ENCODE results near the gene ZNF765. TPM values are rescaled to one million over a fixed set of nuclear protein-coding genes. Genes with fewer than 3 reads are reported as not detected.
A peak's percentile ranks its signal among the peaks of the same experiment; 100 is the strongest.
"Not testable (repeated sequence)": the region's sequence is repeated elsewhere in the genome, so short reads cannot be mapped to it uniquely, and the experiment has no call there.

The ZNF765 gene
- 6.8 and 13.7 TPM in 2 replicates for total RNA-seq (2014; rRNA removed; shearing (Covaris generic))

DNA sequence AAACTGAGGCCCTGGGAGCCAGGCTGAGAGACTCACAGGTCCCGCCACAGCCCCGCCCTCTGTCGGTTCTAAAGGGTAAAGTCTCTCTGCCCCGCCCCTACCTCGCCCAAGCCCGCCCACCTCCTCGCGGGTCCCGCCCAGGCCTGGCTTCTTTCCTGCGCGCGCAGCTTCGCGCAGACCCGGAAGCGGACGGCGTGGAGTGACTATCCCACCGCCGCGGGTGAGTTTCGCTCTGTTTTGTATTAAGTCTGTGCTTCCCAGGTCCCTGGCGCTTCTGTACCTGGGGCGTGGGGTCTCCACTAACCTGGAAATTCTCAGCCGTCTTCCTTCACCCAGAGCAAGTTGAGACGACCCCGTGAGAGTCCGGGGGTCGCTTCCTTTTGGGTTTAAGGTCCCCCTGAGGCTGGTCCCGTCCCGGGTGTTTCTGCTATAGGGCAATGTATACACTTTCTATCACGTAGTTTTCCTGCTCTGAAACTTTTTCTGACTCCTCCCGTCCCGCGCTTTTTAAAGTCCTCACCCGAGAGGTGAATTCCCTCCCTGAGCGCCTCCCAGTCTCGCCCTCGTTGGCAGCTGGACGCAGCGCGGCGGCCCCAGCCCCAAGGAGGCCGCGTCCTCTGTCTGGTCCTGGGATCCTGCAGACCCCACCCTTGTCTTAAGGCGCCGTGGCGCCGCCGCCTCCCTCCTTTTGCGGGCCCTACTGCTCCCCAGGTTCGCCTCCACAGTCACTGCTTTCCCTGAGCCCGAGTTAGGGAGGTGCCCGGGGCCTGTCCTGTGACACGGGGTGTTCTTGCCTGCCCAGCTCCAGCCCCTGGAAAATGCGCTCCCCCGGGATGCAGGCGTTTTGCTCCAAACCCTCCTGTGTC is at the start of gene ZNF765:
Gene ZNF765 (plus strand): TSS at position 176 of the 866 bp plus-strand sequence. CDS start 2,867 bp downstream, outside the sequence.
- Histone ChIP-seq H3K4me3 (peak within 1 kb of the TSS; percentile 56), H3K27me3 (replicated peaks) (no peaks in the 10 kb centered on the region), H3K36me3 (peaks cover 11% of the 10 kb centered on the region), H3K4me1 (replicated peaks) (peaks cover 11% of the 10 kb centered on the region), H3K9me3 (replicated peaks) (no peaks in the 10 kb centered on the region; the same call in 1 of the 2 replicates), H3K27ac (peak within 1 kb of the TSS; percentile 40)
- peak; percentile 84 to 94 for DNase-seq (ENCODE audit: low read depth in 1 of 2, low spot score in 2 of 2)

- H3K36me3 ChIP-seq: peaks cover 42% of the 10 kb centered on the region
- DNase-seq (ENCODE audit: low read depth in 1 of 2, low spot score in 2 of 2): no peak
- no peak overlapping the region for H3K4me3 ChIP-seq
- no peaks in the 10 kb centered on the region for H3K27me3 ChIP-seq (replicated peaks)
- H3K27ac ChIP-seq: no peak overlapping the region
- no peaks in the 10 kb centered on the region for H3K4me1 ChIP-seq (replicated peaks)
- H3K9me3 ChIP-seq (replicated peaks): peaks cover 11% of the 10 kb centered on the region; the same call in 1 of the 2 replicates
These were observed 39.2 kb upstream of the ZNF765 start for GRCh38 chr19:53355739-53356138.

DNA sequence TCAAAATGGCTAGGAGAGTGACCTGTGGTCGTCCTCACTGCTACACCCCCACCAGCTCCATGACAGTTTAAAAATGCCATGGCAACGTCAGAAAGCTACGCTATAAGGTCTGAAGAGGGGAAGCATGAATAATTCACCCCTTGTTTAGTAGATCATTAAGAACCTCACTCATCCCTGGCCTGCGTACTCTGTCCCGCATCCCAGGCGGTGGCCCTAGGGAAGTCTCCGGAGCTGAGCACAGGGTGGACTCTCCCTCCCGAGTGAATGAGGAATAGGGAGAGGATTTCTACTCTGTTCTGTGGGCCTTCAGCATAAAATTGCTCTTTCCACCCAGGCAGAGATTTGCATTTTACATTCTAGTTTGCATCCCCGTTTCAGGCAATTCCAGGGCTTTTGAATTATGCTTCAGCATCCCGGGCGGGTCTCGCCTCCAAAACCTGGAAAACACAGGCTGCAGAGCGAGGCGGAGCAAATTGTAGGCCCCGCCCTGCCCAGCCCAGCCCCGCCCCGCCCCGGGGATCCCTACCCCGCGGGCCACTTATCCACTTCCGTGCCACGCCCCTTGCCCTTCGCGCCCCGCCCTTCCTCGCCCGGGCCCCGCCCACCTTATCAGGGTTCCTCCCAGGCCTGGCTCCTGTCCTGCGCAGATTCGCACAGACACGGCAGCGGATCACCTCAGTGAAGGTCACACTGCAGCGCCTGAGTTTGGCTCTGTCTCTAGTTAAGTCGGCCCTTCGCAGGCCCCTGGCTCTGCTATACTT is 36.9 kb upstream of the ZNF765 start:
- no peak for DNase-seq (ENCODE audit: low read depth in 1 of 2, low spot score in 2 of 2)
- Histone ChIP-seq H3K4me3 (no peak overlapping the region), H3K9me3 (replicated peaks) (peaks cover 11% of the 10 kb centered on the region; the same call in 1 of the 2 replicates), H3K36me3 (peaks cover 19% of the 10 kb centered on the region), H3K27me3 (replicated peaks) (no peaks in the 10 kb centered on the region), H3K27ac (no peak overlapping the region), H3K4me1 (replicated peaks) (no peaks in the 10 kb centered on the region)

GRCh38 chr19:53360056-53360455 is 34.9 kb upstream of the ZNF765 start:
- not testable (repeated sequence) for H3K4me1 ChIP-seq (replicated peaks); H3K27ac ChIP-seq; DNase-seq (ENCODE audit: low read depth in 1 of 2, low spot score in 2 of 2); H3K9me3 ChIP-seq (replicated peaks); H3K4me3 ChIP-seq; H3K36me3 ChIP-seq; H3K27me3 ChIP-seq (replicated peaks)

GRCh38 chr19:53365134-53365898 is 29.6 kb upstream of the ZNF765 start, which contains the start of gene ZNF525:
ZNF525 (plus strand) TSS chr19:53365705; CDS start chr19:53372282, 6,577 bp downstream.
- peaks cover 3% of the 10 kb centered on the region; the same call in 1 of the 2 replicates for H3K4me1 ChIP-seq (replicated peaks)
- peak within 1 kb of the TSS; percentile 49 for H3K4me3 ChIP-seq
- H3K36me3 ChIP-seq: no peaks in the 10 kb centered on the region
- H3K27ac ChIP-seq: no peak within 1 kb of the TSS
- H3K9me3 ChIP-seq (replicated peaks): no peaks in the 10 kb centered on the region
- peak; percentile 21 to 81 for DNase-seq (ENCODE audit: low read depth in 1 of 2, low spot score in 2 of 2)
- no peaks in the 10 kb centered on the region for H3K27me3 ChIP-seq (replicated peaks)

DNA sequence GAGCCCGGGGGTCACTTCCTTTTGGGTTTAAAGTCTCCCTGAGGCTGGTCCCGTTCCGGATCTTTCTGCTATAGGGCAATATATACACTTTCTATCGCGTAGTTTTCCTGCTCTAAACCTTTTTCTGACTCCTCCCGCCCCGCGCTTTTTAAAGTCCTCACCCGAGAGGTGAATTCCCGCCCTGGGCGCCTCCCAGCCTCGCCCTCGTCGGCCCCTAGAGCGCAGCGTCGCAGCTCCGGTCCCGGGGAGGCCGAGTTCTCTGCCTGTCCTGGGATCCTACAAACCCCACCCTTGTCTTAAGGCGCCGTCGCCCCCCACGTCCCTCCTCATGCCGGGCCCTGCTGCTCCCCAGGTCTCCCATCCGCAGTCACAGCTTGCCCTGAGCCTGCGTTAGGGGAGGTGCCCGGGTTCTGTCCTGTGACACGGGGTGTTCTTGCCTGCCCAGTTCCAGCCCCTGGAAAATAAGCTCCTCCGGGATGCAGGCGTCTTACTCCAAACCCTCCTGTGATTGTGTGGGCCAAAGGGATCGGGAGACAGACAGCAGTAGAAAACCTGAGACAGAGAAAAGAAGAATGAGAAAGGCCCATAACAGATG is 29.0 kb upstream of the ZNF765 start:
- H3K4me1 ChIP-seq (replicated peaks): peaks cover 3% of the 10 kb centered on the region; the same call in 1 of the 2 replicates
- H3K4me3 ChIP-seq: peak overlapping the region; percentile 49
- no peaks in the 10 kb centered on the region for H3K36me3 ChIP-seq
- DNase-seq (ENCODE audit: low read depth in 1 of 2, low spot score in 2 of 2): peak; percentile 49 to 57
- no peak overlapping the region for H3K27ac ChIP-seq
- no peaks in the 10 kb centered on the region for H3K9me3 ChIP-seq (replicated peaks)
- H3K27me3 ChIP-seq (replicated peaks): no peaks in the 10 kb centered on the region

DNA sequence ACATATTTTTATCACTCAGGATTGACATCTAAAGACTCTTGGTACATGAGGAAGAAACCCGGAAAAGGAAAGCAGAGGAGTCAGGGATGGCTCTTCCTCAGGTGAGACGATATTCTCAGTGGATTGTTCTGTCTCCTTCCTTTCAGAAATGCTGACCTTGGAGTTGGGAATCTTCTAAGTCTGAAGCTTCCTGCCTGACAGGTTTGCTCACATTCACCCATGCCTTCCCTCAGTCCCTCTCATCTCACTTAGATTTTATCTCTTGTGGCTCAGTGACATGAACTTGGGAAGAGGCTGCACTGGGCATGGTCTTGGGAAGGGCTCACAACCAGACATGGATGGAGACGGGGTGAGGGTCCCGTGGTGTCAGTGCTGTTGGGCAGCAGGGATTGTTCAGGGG is 22.8 kb upstream of the ZNF765 start:
- H3K27ac ChIP-seq: no peak overlapping the region
- no peaks in the 10 kb centered on the region; the same call in 1 of the 2 replicates for H3K9me3 ChIP-seq (replicated peaks)
- no peaks in the 10 kb centered on the region for H3K4me1 ChIP-seq (replicated peaks)
- no peak for DNase-seq (ENCODE audit: low read depth in 1 of 2, low spot score in 2 of 2)
- H3K27me3 ChIP-seq (replicated peaks): no peaks in the 10 kb centered on the region
- H3K4me3 ChIP-seq: no peak overlapping the region
- no peaks in the 10 kb centered on the region for H3K36me3 ChIP-seq

DNA sequence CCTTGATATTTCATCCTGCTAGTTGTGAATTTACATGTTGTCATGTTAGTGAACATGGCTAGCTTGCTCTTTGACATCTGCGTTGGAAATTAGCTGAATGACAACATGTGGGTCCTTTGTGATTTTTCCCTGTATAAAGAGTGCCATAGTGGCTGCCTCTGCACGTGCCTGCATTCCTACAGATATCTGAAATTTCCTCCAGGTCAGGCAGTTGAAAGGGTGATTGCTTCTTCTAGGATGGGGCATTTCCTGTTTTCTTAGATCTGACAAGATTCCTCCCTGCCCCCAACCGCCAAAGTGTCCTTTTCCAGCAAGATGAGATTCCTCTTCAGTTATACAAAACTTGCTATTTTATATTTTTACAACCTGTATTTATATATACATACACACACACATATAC is 20.7 kb upstream of the ZNF765 start:
- H3K4me1 ChIP-seq (replicated peaks): no peaks in the 10 kb centered on the region
- DNase-seq (ENCODE audit: low read depth in 1 of 2, low spot score in 2 of 2): no peak
- H3K4me3 ChIP-seq: no peak overlapping the region
- peaks cover 4% of the 10 kb centered on the region; the same call in 1 of the 2 replicates for H3K36me3 ChIP-seq
- no peaks in the 10 kb centered on the region; the same call in 1 of the 2 replicates for H3K9me3 ChIP-seq (replicated peaks)
- no peak overlapping the region for H3K27ac ChIP-seq
- H3K27me3 ChIP-seq (replicated peaks): no peaks in the 10 kb centered on the region

- H3K36me3 ChIP-seq: peaks cover 4% of the 10 kb centered on the region; the same call in 1 of the 2 replicates
- no peak overlapping the region for H3K27ac ChIP-seq
- no peaks in the 10 kb centered on the region; the same call in 1 of the 2 replicates for H3K9me3 ChIP-seq (replicated peaks)
- no peak for DNase-seq (ENCODE audit: low read depth in 1 of 2, low spot score in 2 of 2)
- H3K4me1 ChIP-seq (replicated peaks): no peaks in the 10 kb centered on the region
- no peak overlapping the region for H3K4me3 ChIP-seq
- H3K27me3 ChIP-seq (replicated peaks): no peaks in the 10 kb centered on the region
These were observed 20.2 kb upstream of the ZNF765 start for GRCh38 chr19:53374743-53375142.

- DNase-seq (ENCODE audit: low read depth in 1 of 2, low spot score in 2 of 2): no peak
- peaks cover 6% of the 10 kb centered on the region; the same call in 1 of the 2 replicates for H3K36me3 ChIP-seq
- H3K27ac ChIP-seq: no peak overlapping the region
- no peaks in the 10 kb centered on the region for H3K27me3 ChIP-seq (replicated peaks)
- no peaks in the 10 kb centered on the region for H3K4me1 ChIP-seq (replicated peaks)
- H3K4me3 ChIP-seq: no peak overlapping the region
- no peaks in the 10 kb centered on the region; the same call in 1 of the 2 replicates for H3K9me3 ChIP-seq (replicated peaks)
These were observed 13.6 kb upstream of the ZNF765 start for GRCh38 chr19:53381376-53381775.

DNA sequence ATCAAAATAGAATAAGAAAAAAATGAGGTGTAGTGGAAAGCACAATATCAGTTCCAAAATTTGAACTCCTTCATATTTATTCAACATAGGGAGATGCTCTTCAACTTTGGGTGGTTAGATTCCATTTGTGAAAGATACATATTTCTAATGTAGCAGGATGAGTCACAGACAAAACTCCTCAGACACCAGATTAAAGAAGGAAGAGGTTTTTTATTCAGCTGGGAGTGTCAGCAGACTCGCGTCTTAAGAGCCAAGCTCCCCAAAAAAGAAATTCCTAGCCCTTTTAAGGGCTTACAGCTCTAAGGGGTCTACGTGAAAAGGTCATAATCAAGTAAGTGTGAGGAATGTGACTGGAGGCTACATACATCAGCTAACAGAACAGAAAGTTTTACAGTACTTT is 6.8 kb upstream of the ZNF765 start:
- H3K4me1 ChIP-seq (replicated peaks): no peaks in the 10 kb centered on the region
- H3K27ac ChIP-seq: no peak overlapping the region
- H3K4me3 ChIP-seq: no peak overlapping the region
- no peak for DNase-seq (ENCODE audit: low read depth in 1 of 2, low spot score in 2 of 2)
- no peaks in the 10 kb centered on the region for H3K36me3 ChIP-seq
- H3K9me3 ChIP-seq (replicated peaks): no peaks in the 10 kb centered on the region; the same call in none of the 2 replicates
- H3K27me3 ChIP-seq (replicated peaks): no peaks in the 10 kb centered on the region

GRCh38 chr19:53388904-53389303 is 6.0 kb upstream of the ZNF765 start:
- Histone ChIP-seq H3K36me3 (no peaks in the 10 kb centered on the region), H3K27ac (no peak overlapping the region), H3K4me3 (no peak overlapping the region), H3K4me1 (replicated peaks) (peaks cover 2% of the 10 kb centered on the region; the same call in 1 of the 2 replicates), H3K9me3 (replicated peaks) (no peaks in the 10 kb centered on the region; the same call in none of the 2 replicates), H3K27me3 (replicated peaks) (no peaks in the 10 kb centered on the region)
- no peak for DNase-seq (ENCODE audit: low read depth in 1 of 2, low spot score in 2 of 2)

DNA sequence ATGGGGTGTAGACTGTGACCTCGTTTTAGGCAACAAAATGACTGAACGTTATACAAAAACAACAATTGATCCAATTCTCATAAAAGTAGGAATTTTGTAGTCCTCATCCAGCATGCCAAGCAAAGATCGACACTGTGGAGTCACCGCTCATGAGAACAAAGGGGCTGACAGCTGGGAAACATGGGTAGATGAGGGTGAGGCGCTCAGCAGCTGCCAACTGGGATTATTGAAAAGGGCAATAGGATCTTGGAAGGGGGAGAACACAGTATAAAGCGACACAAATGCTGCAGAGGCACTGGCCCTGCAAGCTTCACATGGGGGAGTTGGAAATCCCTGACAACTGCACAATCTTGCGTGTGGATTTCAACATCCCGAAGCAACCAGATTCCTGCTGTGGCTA is 5.4 kb upstream of the ZNF765 start:
- Histone ChIP-seq H3K27me3 (replicated peaks) (no peaks in the 10 kb centered on the region), H3K4me3 (no peak overlapping the region), H3K4me1 (replicated peaks) (peaks cover 5% of the 10 kb centered on the region), H3K27ac (no peak overlapping the region), H3K9me3 (replicated peaks) (no peaks in the 10 kb centered on the region; the same call in none of the 2 replicates), H3K36me3 (no peaks in the 10 kb centered on the region)
- no peak for DNase-seq (ENCODE audit: low read depth in 1 of 2, low spot score in 2 of 2)
